Prostate gland (tissue), 2 donors: ENCODE measurements around the gene CTDSPL2.

Source experiments
- POLR2A ChIP-seq: fragments of 450-650 bp; IDR thresholded peaks from one replicate; pipeline ENCODE4 v1.6.1; 2016; ENCODE audit warnings: antibody characterized with exemption, mild to moderate bottlenecking
- TF ChIP-seq, protein P1 (sequence below), 4 experiments: fragments of 200-600 bp in 2 of 4; fragments of 450-650 bp in 2 of 4; sonication (generic) in 2 of 4; IDR thresholded peaks; 1 replicate in 3 of 4; 2 replicates in 1 of 4; pipeline ENCODE4 v1.5.1; 2016 to 2019; ENCODE audit warnings: antibody characterized with exemption in 4 of 4, mild to moderate bottlenecking in 2 of 4, moderate library complexity in 2 of 4

DNA sequence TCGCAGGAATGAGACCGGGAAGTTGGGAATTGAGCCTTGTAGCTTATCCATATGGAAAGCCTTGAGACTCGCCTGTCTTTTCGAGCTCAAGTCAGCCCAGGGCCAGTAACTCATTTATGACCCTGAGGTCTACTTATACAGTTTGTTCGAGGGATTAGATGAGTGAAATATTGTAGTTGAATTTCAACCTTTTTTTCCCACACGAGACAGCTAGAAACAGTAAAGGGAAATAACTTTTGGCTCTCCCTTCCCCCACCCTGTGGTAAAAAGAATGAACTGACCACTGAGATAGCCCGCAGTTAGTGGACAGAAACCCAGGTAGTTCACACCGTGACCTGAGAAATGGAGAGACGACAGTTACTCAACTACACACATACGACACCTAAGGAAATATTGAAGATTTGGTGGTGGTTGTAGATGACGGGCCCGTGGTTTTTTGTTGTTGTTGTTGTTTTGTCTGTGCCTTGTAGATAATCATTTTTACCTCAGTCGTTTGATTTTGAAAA, 110.4 kb downstream of the CTDSPL2 start:
- TF ChIP-seq, protein P1, sequence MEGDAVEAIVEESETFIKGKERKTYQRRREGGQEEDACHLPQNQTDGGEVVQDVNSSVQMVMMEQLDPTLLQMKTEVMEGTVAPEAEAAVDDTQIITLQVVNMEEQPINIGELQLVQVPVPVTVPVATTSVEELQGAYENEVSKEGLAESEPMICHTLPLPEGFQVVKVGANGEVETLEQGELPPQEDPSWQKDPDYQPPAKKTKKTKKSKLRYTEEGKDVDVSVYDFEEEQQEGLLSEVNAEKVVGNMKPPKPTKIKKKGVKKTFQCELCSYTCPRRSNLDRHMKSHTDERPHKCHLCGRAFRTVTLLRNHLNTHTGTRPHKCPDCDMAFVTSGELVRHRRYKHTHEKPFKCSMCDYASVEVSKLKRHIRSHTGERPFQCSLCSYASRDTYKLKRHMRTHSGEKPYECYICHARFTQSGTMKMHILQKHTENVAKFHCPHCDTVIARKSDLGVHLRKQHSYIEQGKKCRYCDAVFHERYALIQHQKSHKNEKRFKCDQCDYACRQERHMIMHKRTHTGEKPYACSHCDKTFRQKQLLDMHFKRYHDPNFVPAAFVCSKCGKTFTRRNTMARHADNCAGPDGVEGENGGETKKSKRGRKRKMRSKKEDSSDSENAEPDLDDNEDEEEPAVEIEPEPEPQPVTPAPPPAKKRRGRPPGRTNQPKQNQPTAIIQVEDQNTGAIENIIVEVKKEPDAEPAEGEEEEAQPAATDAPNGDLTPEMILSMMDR (IDR thresholded peaks at IDR 0.05): no peak
- TF ChIP-seq POLR2A: no peak
